ENCODE results near the gene TNFRSF9. TPM values are rescaled to one million over a fixed set of nuclear protein-coding genes. Genes with fewer than 3 reads are reported as not detected.

Gene TNFRSF9
- total RNA-seq, 4 donors from 2014 or later, result 0.66 to 1.7 TPM; not detected in 2

Small RNAs within 50 kb of the gene (small RNA-seq; reads per million reads assigned to genes)
- 0 reads per million in 2 donors for gene RF00019

Other genes starting within 250 kb of the TNFRSF9 start
- 10 to 100 TPM; 48.0 to 69.0 (median 66.1) TPM for gene VAMP3, start 169.5 kb downstream of the TNFRSF9 start, total RNA-seq
- gene PER3, start 156.5 kb downstream of the TNFRSF9 start, total RNA-seq, result 10 to 100 TPM in 3 of 4 donors, 1 to 10 TPM in 1; 10.0 to 24.0 (median 18.5) TPM
- gene UTS2, start 87.8 kb downstream of the TNFRSF9 start, total RNA-seq, result 1 to 10 TPM in 1 of 4 donors, not detected in 3; 9.1 TPM
- gene PARK7, start 20.9 kb upstream of the TNFRSF9 start, total RNA-seq, result 10 to 100 TPM; 48.2 to 85.8 (median 73.5) TPM
- 10 to 100 TPM; 26.4 to 96.8 (median 61.2) TPM for gene ERRFI1, start 85.5 kb upstream of the TNFRSF9 start, total RNA-seq